Renal cortical epithelial cell (primary cell): Measurements from ENCODE around the gene LRRK1. TPM values are rescaled to one million over a fixed set of nuclear protein-coding genes. Genes with fewer than 3 reads are reported as not detected.
"Not testable (repeated sequence)": the region's sequence is repeated elsewhere in the genome, so short reads cannot be mapped to it uniquely, and the experiment has no call there.

Experiments
- DNase-seq: peaks from one replicate; pipeline ENCODE4 v3.0.0-alpha.2; 2011; ENCODE audit warnings: low read depth
- total RNA-seq: library from RNA; depleted of rRNA; stranded (reverse); fragments of >200 nt; gene quantifications from 2 replicates; pipeline ENCODE4 v1.2.3, GENCODE V29; 2014

The LRRK1 gene
- total RNA-seq, 1 donor from 2014 or later, result 21.8 TPM

- DNase-seq, result peak; percentile 90
Observed at GRCh38 chr15:101070502-101071273, 151.5 kb downstream of the LRRK1 start.

- DNase-seq, result no peak
Observed at GRCh38 chr15:101071651-101072050, 152.5 kb downstream of the LRRK1 start.

DNA sequence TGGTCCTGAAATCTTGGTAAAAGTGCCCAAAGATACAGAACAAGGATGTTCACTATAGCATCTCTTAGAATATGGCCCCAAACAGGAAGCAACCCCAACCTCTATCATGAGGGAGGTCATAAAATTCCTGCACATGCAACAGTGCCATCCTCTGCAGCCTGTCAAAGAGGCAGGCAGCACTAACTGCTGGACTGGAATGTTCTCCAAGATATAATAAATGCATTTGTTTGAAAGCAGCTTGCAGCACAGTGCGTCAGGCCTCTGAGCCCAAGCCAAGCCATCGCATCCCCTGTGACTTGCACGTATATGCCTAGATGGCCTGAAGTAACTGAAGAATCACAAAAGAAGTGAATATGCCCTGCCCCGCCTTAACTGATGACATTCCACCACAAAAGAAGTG is 153.1 kb downstream of the LRRK1 start:
- not testable (repeated sequence) for DNase-seq

GRCh38 chr15:101077806-101078668 is 158.9 kb downstream of the LRRK1 start:
- not testable (repeated sequence) for DNase-seq

GRCh38 chr15:101078669-101079323 is 159.6 kb downstream of the LRRK1 start:
- no peak for DNase-seq

DNA sequence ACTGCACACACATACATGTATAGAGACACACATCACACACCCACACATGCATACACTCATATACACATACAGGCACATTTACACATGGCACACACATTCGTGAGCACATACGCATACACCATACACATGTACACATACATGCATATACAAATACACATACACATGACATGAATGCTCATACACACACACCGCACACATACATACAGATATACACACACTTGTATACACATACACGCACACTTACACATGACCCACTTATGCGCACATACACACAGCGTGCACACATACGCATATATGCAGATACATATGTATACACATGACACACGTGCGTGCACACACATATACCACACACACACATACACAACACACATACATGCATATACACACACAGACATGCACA is 162.7 kb downstream of the LRRK1 start:
- DNase-seq, result no peak

- no peak for DNase-seq
Observed at GRCh38 chr15:101083336-101084045, 164.3 kb downstream of the LRRK1 start.

DNA sequence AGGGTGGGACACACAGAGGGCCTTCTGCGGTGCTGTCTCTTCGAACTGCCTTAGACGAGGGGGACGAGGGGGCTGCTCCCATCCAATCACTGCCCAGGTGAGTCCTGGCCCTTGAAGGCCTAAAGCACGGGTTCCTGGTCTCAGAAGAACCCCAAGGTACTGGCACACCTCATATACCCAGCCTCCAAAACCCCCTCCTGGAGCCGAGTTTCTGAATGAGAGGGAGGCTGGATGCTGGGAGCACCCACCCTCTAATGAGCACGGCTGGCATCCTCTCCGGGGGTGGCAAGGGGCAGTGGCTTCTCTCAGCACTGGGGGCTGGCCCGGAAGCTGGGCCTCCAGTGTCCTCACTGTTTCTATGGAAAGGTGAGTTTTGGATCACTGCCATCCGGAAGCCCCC is 165.6 kb downstream of the LRRK1 start:
- DNase-seq, result no peak

DNA sequence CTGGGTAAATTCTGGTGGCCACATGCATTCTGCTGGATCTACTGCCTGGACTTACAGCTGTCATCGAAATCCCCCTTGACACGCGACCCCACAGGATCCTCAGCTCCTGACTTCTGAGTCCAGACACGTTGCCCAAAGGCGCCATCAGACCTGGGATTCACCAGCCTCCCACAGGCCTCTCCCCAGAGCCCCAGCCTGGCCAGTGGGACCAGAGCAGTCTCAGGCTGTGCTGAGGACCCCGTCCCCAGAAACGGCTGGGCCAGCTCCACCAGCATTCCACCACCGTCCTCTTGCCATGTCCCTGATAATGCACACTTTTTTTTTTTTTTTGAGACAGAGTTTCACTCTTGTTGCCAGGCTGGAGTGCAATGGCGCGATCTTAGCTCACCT is 166.1 kb downstream of the LRRK1 start:
- no peak for DNase-seq

GRCh38 chr15:101086394-101087171 is 167.4 kb downstream of the LRRK1 start:
- DNase-seq, result no peak

- DNase-seq, result no peak
Observed at GRCh38 chr15:101087172-101087769, 168.1 kb downstream of the LRRK1 start.

- no peak for DNase-seq
Observed at GRCh38 chr15:101088271-101088670, 169.1 kb downstream of the LRRK1 start.

GRCh38 chr15:101088788-101089578 is 169.8 kb downstream of the LRRK1 start:
- no peak for DNase-seq

DNA sequence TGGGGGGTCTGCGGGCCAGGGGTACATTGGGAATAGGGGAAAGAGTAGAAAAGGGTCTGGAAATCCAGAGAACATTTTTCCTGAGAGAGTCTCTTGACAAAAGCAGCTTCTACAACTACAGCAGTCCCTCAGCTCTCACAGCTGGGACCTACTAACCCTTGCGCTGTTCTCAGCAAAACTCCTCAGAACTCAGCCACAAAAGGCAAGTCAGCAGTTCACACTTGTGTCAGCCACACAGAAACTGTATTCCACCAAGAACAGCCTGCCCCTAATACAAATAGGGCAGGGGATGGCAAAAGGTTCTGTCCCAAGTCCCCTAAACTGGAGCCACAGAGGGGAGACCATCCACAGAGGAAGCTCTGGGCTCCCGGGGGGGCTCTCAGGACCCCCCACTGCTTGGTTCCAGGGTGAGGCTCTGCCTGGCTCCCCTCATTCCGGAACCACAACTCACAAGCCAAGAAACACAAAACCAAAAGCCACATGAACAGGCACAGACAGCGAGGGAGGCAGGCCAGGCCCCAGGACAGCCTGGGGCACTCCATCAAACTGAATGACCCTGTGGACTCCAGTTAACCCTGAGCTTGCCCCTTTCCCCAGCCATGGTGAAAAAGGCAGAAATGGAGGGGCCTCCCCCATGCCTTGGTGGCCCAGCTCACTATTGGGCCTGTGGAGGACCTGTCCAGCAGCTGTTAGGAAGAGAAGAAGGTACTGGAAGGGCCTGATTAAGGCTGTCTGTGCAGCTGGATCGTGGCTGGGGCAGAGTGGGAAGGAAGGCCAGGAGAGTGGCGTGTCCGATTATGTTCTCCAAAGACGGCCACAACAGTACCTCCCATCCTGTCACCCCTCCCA is 170.6 kb downstream of the LRRK1 start:
- no peak for DNase-seq

GRCh38 chr15:101090428-101090790 is 171.3 kb downstream of the LRRK1 start:
- no peak for DNase-seq

DNA sequence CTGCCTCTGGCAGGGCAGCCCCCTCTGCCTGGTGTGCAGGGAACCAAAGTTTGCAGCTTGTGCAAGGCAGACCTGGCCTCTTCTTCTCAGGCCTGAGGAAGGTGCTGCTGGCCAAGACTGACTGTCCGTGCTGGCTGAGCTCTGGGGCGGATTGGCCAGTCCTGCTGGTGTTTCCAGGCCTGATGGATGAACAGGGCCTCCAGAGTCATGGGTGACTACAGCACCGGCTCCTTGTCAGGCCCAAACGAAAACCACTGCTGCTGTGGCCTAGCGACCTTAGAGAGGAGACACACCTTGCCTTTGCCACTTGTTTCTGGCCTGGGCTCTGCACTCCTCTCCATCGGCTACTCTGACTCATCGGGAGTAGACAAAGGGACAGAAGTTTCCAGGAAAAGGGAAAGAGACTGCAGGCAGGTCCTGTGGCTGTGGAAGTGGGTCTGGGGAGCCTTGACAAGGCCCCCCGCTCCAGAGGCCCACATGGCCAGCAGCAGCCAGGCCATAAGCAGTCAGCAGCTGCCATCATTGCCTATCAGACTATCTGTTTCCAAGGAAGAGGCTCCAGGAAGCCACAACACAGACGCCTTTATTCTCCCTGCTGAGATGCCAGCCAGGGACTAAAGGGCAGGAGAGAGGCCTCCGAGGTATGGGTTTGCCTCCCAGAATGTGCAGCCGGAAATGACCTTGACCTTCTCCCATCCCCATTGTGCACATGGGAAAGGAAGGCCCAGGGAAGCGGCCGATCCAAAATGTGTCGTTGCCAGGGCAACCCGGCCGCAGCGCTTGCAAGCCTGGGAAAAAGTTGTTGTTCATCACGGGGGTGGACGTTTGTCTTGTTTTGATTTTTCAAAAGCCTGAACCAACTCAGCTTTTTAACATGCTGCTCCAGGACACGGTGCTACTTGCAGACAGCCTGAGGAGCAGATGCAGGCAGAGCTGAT is 172.2 kb downstream of the LRRK1 start:
- no peak for DNase-seq

GRCh38 chr15:101092156-101092866 is 173.2 kb downstream of the LRRK1 start:
- DNase-seq, result no peak
